ENCODE results near the gene TBC1D4. TPM values are rescaled to one million over a fixed set of nuclear protein-coding genes. Genes with fewer than 3 reads are reported as not detected.

Gene TBC1D4
- total RNA-seq, 2 donors from 2014 or later: 27.6 to 56.1 TPM

- no peaks in the 10 kb centered on the region for H3K36me3 ChIP-seq
- no peaks in the 10 kb centered on the region for H3K9me3 ChIP-seq
- TF ChIP-seq POLR2AphosphoS5 (IDR thresholded peaks at IDR 0.05) (no peak), CTCF (IDR thresholded peaks at IDR 0.05) (peak in 3 of 4 experiments; percentile 37 to 74 (median 65))
- intact Hi-C loops (cut with DNase I): no loop called here
- no peaks in the 10 kb centered on the region for H3K4me1 ChIP-seq (replicated peaks)
- H3K27me3 ChIP-seq (replicated peaks; ENCODE audit: insufficient read depth): no peaks in the 10 kb centered on the region
- no peak for DNase-seq (ENCODE audit: low spot score)
- 69% methylated on average over 3 of the region's 3 CpGs for WGBS
- H3K4me3 ChIP-seq: no peak overlapping the region
- H3K27ac ChIP-seq: no peak overlapping the region
Measured at GRCh38 chr13:75258159-75258782, 223.7 kb downstream of the TBC1D4 start.

- 87% methylated on average over 3 of the region's 3 CpGs for WGBS
- no peak overlapping the region for H3K4me3 ChIP-seq
- H3K36me3 ChIP-seq: no peaks in the 10 kb centered on the region
- H3K4me1 ChIP-seq (replicated peaks): no peaks in the 10 kb centered on the region
- intact Hi-C loops (cut with DNase I): no loop called here
- TF ChIP-seq POLR2AphosphoS5 (IDR thresholded peaks at IDR 0.05) (no peak), POLR2A (IDR thresholded peaks at IDR 0.05) (no peak), CTCF (IDR thresholded peaks at IDR 0.05) (no peak)
- no peak for DNase-seq (ENCODE audit: low spot score)
- H3K27me3 ChIP-seq (replicated peaks; ENCODE audit: insufficient read depth): no peaks in the 10 kb centered on the region
- no peaks in the 10 kb centered on the region for H3K9me3 ChIP-seq
- no peak overlapping the region for H3K27ac ChIP-seq
Measured at GRCh38 chr13:75256922-75257321, 225.0 kb downstream of the TBC1D4 start.

GRCh38 chr13:75255653-75256052 lies 226.3 kb downstream of the TBC1D4 start:
- 37% methylated on average over 1 of the region's 1 CpG for WGBS
- no peak for TF ChIP-seq POLR2A (IDR thresholded peaks at IDR 0.05)
- no peak for TF ChIP-seq CTCF (IDR thresholded peaks at IDR 0.05)
- TF ChIP-seq POLR2AphosphoS5 (IDR thresholded peaks at IDR 0.05): no peak
- no peaks in the 10 kb centered on the region for H3K27me3 ChIP-seq (replicated peaks; ENCODE audit: insufficient read depth)
- intact Hi-C loops (cut with DNase I): no loop called here
- H3K27ac ChIP-seq: no peak overlapping the region
- no peak overlapping the region for H3K4me3 ChIP-seq
- no peaks in the 10 kb centered on the region for H3K36me3 ChIP-seq
- H3K9me3 ChIP-seq: no peaks in the 10 kb centered on the region
- DNase-seq (ENCODE audit: low spot score): no peak
- no peaks in the 10 kb centered on the region for H3K4me1 ChIP-seq (replicated peaks)

GRCh38 chr13:75255147-75255546 lies 226.8 kb downstream of the TBC1D4 start:
- intact Hi-C loops (cut with DNase I): no loop called here
- WGBS: 87% methylated on average over 6 of the region's 6 CpGs
- H3K36me3 ChIP-seq: no peaks in the 10 kb centered on the region
- no peaks in the 10 kb centered on the region for H3K9me3 ChIP-seq
- H3K4me3 ChIP-seq: no peak overlapping the region
- TF ChIP-seq POLR2AphosphoS5 (IDR thresholded peaks at IDR 0.05) (no peak), POLR2A (IDR thresholded peaks at IDR 0.05) (no peak), CTCF (IDR thresholded peaks at IDR 0.05) (no peak)
- no peak overlapping the region for H3K27ac ChIP-seq
- H3K27me3 ChIP-seq (replicated peaks; ENCODE audit: insufficient read depth): no peaks in the 10 kb centered on the region
- DNase-seq (ENCODE audit: low spot score): no peak
- H3K4me1 ChIP-seq (replicated peaks): no peaks in the 10 kb centered on the region

- Histone ChIP-seq H3K36me3 (no peaks in the 10 kb centered on the region), H3K9me3 (no peaks in the 10 kb centered on the region), H3K4me1 (replicated peaks) (no peaks in the 10 kb centered on the region), H3K4me3 (no peak overlapping the region), H3K27me3 (replicated peaks; ENCODE audit: insufficient read depth) (no peaks in the 10 kb centered on the region), H3K27ac (no peak overlapping the region)
- intact Hi-C loops (cut with DNase I): no loop called here
- DNase-seq (ENCODE audit: low spot score): no peak
- WGBS: 87% methylated on average over 4 of the region's 4 CpGs
- TF ChIP-seq CTCF (IDR thresholded peaks at IDR 0.05) (no peak), POLR2A (IDR thresholded peaks at IDR 0.05) (no peak), POLR2AphosphoS5 (IDR thresholded peaks at IDR 0.05) (no peak)
Measured at GRCh38 chr13:75251188-75251587, 230.8 kb downstream of the TBC1D4 start.

Data from prostate gland (tissue), 2 donors.